K562 (cell line): ENCODE data around the gene PTPRR.

Experiments used
- E2F1 ChIP-seq: sonication (generic); formaldehyde crosslinking; IDR thresholded peaks from 2 replicates; pipeline ENCODE4 v1.8.1; 2023; ENCODE audit warnings: mild to moderate bottlenecking, missing genetic modification reagents, moderate library complexity
- EP300 ChIP-seq: IDR thresholded peaks from 2 replicates; pipeline ENCODE4 v1.6.1; 2012; ENCODE audit warnings: low read length, improper control_type of control experiment
- EZH2 ChIP-seq: IDR thresholded peaks from 2 replicates; pipeline ENCODE4 v1.6.1; 2012; ENCODE audit warnings: low read depth, mild to moderate bottlenecking, inconsistent platforms, low read length, borderline replicate concordance
- GABPB1 ChIP-seq: sonication (generic); formaldehyde crosslinking; IDR thresholded peaks from 2 replicates; pipeline ENCODE4 v1.8.0; 2022; ENCODE audit warnings: mild to moderate bottlenecking, missing genetic modification reagents
- POLR2AphosphoS5 ChIP-seq: IDR thresholded peaks from 2 replicates; pipeline ENCODE4 v1.6.1; 2011; ENCODE audit warnings: mild to moderate bottlenecking, low read depth, low read length, moderate library complexity; ENCODE audit not compliant: control insufficient read depth, insufficient read depth
- RAD21 ChIP-seq, 2 experiments: fragments of 250-450 bp in 1 of 2; fragments of 450-650 bp in 1 of 2; sonication (Bioruptor Pico) in 1 of 2; formaldehyde crosslinking in 1 of 2; IDR thresholded peaks in 1 of 2; conservative IDR thresholded peaks in 1 of 2; 2 replicates each; pipeline versions ENCODE4 v1.4.0 to v1.8.0; 2020 to 2022; ENCODE audit warnings: mild to moderate bottlenecking in 2 of 2, moderate library complexity in 1 of 2
- USF2 ChIP-seq: sonication (generic); formaldehyde crosslinking; IDR thresholded peaks from 2 replicates; pipeline ENCODE4 v1.5.0; 2020; ENCODE audit warnings: missing genetic modification reagents
- YBX1 ChIP-seq: fragments of 450-650 bp; IDR thresholded peaks from 2 replicates; pipeline ENCODE4 v1.7.1; 2016; ENCODE audit warnings: mild to moderate bottlenecking
- ZBTB40 ChIP-seq, 2 experiments: fragments of 450-650 bp in 1 of 2; sonication (generic) in 1 of 2; formaldehyde crosslinking in 1 of 2; IDR thresholded peaks; 2 replicates each; pipeline versions ENCODE4 v1.7.1 to v1.9.0; 2016 to 2022; ENCODE audit warnings: inconsistent platforms in 1 of 2, mild to moderate bottlenecking in 1 of 2, missing genetic modification reagents in 1 of 2
- ZNF24 ChIP-seq: fragments of 450-650 bp; IDR thresholded peaks from 2 replicates; pipeline ENCODE4 v1.6.1; 2016
- ZNF592 ChIP-seq: fragments of 450-650 bp; IDR thresholded peaks from 2 replicates; pipeline ENCODE4 v1.6.1; 2017; ENCODE audit warnings: antibody characterized with exemption, mild to moderate bottlenecking
- ZNF655 ChIP-seq: fragments of 250-450 bp; sonication (Bioruptor Pico); IDR thresholded peaks from 2 replicates; pipeline ENCODE4 v1.5.0; 2021

- TF ChIP-seq ZNF592 (no peak), ZBTB40 (IDR thresholded peaks at IDR 0.05) (no peak), ZBTB40 (CRISPR knock-in tag; IDR thresholded peaks at IDR 0.05) (no peak), ZNF655 (no peak), EP300 (no peak), POLR2AphosphoS5 (no peak), GABPB1 (no peak), USF2 (no peak), RAD21 (CRISPR knock-in tag; conservative IDR thresholded peaks at IDR 0.05 in 1 of 2, IDR thresholded peaks at IDR 0.05 in 1 of 2) (no peak), ZNF24 (no peak), YBX1 (no peak), EZH2 (no peak), E2F1 (CRISPR knock-in tag) (no peak)
These were observed 156.9 kb downstream of the PTPRR start for GRCh38 chr12:70763666-70764065.
